Nucleus accumbens (tissue), 56 donors: ENCODE data around the gene GLRX5.

Experiments used
- DNase-seq, 56 donors: peaks; one replicate each; lab custom pipeline; 2025; lab: John Stamatoyannopoulos, UW

GLRX5 gene

DNA sequence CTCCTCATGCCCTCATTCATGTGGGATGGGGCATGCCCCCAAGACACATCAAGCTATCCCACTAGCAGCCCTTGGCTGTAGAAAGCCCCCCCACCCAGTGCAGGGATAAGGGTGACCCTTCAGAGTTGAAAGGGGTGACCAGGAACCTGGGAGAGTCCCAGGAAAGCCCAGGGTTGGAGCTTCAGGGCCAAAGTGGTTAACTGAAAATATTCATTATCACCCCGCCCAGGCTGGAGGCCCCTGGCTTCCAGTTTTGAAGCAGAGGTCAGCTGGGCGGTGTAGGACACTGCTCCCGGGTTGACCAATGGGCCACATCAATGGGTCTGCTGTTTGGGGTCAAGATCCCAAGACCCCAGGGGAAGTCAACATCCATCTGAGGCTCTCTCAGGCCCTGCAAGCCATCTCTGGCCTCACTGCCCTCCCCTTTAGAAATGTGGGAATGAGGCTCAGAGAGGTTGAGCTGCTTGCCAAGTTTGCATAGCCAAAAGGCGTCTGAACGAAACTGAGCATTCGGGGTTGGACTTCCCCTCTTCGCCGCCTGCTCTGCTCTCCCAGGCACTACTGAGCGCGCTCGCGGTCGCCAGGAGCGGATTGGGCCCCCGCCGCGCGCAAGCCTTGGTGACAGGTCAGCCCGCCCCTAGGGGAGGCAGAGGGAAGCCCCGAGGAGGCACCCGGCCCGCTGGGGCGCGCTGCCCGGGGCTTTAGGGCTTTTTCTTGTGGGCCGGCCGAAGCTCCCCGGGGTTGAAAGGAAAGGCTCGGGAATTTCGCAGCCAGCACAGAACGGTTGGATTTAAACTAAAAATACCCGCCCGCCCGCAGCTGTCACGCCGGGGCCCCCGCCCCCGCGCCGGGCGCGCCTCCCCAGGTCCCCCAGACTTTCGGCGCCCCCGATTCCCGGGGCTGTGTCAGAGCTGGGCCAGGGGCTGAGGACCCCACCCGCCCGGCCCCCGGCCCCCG, 19.0 kb upstream of the GLRX5 start:
- DNase-seq: peak in 42 of 56 donors; percentile 28 to 85 (median 56)

DNA sequence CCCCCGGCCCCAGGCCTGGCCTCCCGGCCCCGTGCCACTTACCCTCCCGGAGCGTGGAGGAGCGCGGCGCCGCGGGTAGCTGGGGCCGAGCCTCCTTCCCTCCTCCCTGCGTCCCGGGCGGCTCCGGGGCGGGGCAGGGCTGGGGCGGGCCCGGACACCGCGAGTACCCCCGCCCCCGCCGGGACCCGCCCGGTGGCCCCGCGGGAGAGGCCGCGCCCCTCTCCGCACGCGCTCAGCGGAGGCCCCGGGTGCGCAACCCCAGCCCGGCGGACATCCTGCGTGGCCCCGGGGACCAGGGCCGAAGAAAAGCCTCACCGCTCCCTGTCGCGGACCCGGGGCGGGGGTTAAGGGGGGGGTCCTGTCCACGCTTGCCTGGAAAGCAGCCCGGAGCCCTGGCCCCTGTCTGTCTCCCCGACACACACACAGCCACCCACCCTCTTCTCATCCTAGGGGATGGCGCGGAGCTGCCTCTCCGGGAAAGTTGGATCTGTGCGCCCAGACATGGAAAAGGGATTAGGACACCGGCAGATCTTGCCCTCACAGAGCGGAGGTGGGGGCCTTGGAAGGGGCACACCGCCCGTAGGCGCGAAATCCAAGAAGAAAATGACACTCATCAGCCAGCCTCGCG, 18.2 kb upstream of the GLRX5 start, which contains the start of gene SYNE3:
SYNE3 (minus strand) TSS at position 97 of the 628 bp plus-strand sequence. CDS start 40,829 bp downstream, outside the sequence.
- DNase-seq: peak in 7 of 56 donors; percentile 21 to 77 (median 53)

DNA sequence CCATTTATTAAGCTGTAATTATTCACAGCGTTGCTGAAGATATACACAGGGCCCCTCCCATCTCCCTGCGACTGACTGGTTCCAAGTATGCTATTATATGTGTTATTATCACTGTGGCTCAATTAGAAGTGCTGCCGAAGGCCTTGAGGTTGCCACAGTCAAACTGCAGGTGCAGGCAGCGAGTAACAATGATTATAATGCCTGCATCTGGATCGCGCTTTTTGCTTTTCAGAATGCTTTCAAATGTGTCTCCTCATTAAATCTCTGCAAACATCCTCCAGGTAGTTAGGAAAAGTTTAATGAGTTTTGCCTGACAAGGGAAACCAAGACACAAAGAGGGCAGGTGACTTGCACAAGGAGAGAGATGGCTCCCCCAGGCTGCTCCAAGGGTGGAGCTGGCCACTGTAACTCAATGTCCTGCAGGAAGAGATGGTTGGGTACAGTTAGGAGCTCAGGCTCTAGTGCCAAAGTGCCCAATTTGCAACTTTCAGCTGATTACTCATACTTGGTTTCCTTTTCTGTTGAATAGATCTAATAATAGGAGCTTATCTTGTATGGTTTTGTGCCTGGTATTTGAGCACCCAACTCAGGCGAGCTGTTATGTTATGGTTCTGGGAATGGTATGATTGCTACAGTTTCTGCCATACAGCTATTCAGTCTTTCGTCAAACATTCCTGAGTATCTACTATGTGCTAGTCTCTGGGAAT, 16.7 kb upstream of the GLRX5 start:
- DNase-seq: no peak

DNA sequence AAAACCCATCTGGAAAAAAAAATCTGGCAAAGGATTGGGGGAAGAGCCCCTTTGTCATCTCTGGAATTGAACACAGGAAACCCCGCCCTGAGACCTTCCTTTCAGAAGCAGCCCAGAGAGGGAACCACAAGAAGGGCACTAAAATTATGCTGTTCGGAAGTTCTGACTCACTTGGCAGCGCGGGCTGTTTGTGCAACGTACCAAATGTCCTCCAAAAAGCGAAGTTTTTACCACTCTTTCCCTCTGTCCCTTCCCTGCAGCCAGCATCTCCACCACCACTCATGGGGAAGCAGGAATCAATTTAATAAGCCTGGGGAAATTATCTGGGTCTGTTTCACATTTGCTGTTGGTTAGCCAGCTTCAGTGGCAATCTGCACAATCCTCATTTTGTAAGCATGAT, 15.2 kb upstream of the GLRX5 start:
- peak in 1 of 56 donors; percentile 13 for DNase-seq

DNA sequence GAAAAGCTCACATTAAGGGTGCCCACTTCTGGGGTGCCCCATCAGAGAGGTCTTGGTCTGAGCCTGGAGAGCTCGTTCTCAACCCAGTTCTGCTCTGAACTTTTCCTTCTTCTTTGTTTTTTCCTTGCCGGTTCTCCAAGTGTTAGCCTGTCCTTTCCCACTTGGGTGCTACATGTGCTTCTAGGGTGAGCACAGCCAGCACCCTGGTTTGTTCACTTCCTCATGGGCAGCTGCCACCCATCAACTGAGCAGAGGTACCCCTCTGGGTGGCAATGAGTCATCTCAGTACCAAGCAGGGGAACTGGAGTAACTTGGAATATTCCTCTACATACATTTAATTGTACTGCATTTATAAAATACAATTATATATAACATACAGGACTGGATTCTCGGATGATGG, 14.5 kb upstream of the GLRX5 start:
- DNase-seq: peak in 2 of 56 donors; percentile 13 to 19

DNA sequence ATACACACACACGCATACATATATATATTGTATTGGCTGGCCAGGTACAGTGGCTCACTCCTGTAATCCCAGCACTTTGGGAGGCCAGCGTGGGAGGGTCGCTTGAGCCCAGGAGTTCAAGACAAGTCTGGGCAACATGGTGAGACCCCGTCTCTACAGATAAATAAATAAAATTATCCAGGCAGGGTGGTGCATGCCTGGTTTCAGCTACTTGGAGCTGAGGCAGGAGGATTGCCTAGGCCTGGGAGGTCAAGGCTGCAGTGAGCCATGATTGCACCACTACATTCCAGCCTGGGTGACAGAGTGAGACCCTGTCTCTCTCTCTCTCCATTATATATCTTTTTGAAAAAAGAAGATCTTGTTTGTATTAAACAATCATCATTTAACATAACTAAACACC, 13.8 kb upstream of the GLRX5 start:
- no peak for DNase-seq

DNA sequence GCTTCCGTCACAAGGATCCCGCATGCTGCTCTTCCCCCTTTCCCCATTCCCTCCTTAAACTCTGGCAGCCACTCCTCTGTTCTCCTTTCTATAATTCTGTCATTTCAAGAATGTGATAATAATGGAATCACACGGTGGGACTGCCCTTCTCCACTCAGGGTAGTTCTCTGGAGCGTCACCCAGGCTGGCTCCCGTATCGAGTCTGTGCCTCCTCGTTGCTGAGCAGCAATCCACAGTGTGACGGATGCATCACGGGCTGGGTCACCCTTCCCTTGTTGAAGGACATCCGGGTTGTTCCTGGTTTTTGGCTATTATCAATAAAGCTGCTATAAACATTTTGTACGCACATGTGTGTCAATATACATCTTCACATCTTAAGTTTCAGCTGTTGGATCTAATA, 12.7 kb upstream of the GLRX5 start:
- DNase-seq: no peak

DNA sequence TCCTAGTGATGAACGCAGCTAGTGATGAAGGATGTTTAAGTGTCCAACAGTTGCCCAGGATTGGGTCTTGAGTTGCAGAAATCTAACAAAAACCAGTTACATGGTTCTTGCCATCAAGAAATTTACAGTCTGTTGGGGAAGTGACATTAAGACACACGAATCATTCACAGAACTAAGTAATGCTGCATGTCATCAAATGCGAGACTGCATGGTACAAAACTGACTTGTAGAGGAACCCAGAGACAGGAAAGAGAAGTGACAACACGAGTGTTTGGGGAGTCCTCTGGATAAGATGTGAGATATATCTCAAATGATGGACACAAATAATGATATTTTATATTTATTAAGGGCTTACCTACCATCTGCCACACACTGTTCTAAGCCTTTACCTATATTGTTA, 12.3 kb upstream of the GLRX5 start:
- no peak for DNase-seq

DNA sequence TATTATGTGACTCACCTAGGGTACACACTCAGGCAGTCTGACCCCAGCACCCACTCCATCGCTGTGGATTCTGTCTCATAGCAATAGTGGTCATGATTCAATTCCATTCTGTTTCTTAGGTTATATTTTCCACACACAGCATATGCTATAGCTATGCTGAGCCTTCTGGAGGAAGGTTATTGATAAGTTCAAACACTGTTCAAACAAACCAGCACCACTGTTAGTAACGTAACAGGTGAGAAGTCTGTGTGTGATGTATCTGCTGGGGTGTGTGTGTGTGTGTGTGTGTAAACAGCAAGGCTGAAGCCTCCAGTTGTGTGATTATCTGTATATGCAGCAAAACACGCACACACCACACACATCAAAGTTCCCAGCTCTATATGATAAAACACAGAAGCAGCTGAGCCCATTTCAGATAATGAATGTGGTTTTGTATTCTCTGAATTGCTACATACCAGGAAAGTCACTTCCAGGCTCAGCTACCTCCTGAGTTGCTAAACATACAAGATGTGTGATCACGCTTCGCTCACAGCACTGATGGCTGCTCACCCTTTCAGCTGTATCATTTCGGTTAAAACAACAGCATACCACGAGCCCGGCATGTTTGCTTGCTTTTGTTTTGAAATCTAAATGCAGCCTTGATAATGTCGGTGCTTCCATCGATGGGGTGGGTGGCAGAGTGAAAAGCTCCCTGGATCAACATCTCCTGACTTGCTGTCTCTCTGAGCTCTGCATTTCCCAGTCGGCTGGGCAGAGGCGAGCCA, 11.6 kb upstream of the GLRX5 start:
- DNase-seq: peak in 1 of 56 donors; percentile 12

DNA sequence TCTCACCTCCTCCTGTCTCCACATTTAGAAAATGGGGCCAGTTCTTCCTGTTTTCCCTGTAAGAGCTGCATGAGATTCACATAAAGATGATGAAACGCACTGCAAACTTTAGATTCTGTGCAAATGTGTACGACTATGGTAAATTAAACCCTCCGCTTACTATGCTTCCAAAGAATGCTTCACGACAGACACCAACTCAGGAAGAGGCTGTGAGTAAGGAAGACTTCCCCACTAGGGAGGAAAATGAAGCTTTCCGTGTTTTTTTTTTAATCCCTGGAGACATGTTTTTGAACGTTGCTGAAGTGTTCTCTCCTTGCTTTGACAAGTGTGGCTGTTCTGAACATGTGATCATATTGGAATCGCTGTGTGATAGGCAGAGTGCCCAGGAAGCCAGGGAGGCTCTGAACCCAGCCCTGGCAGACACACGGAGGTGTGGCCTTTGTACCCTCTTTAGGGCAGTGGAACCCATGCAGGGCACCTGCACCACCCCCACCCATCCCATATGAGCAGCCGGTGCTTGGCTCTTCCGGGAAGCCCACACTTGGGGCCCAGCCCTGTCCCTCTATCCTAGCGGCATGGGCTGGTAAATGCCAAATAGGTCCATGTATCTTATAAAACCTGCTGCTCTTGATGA, 10.9 kb upstream of the GLRX5 start:
- DNase-seq: peak in 1 of 56 donors; percentile 27

DNA sequence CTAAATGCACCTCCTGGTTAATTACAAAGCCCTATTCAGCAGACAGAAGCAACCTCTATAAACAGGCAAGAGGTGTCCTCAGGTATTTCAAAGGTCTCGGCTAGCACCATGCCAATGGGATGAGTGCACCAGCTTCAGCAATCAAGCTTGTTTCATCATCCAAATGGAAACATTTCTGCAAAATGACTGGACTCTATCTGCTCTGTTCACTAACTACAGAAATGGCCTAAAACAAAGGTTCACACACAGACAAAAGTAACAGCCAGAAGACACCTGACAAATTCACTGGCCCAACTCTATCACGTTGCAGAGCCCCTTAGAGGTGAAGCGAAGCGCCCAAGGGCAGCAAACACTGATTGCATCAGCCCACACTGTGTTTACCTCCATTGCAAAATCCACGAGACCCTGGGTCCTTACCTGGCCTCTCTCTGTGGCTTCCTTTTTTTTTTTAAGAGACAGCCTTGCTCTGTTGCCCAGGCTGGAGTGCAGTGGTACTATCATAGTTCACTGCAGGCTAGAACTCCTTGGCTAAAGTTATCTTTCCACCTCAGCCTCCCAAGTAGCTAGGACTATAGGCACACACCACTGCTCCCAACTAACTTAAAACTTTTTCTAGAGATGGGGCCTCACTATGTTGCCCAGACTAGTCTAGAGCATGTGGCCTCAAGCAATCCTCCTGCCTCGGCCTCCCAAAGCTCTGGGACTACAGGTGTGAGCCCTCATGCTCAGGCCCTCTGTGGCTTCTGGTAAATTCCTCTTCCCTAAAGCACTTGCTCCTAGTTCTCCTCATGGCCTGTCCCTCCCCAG, 9.9 kb upstream of the GLRX5 start:
- DNase-seq: no peak

DNA sequence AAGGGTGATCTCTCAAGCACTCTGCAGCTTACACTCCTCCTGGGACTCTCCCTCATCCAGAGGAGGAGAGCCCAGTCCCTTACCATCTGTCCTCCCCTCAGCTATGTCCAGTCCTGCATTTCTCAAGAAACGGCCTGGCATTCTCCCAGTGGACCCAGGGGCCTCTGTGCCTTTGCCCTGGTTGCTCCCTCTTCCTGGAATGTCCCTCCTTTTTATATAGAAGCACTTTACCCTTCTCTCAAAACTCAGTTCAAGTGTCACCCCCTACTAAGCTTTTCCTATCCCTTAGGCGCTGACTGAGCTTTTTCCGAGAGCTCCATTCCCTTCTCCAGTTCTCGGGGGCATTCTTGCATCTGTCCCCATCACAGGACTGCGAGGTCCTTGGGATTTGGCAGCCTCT, 8.9 kb upstream of the GLRX5 start:
- no peak for DNase-seq

DNA sequence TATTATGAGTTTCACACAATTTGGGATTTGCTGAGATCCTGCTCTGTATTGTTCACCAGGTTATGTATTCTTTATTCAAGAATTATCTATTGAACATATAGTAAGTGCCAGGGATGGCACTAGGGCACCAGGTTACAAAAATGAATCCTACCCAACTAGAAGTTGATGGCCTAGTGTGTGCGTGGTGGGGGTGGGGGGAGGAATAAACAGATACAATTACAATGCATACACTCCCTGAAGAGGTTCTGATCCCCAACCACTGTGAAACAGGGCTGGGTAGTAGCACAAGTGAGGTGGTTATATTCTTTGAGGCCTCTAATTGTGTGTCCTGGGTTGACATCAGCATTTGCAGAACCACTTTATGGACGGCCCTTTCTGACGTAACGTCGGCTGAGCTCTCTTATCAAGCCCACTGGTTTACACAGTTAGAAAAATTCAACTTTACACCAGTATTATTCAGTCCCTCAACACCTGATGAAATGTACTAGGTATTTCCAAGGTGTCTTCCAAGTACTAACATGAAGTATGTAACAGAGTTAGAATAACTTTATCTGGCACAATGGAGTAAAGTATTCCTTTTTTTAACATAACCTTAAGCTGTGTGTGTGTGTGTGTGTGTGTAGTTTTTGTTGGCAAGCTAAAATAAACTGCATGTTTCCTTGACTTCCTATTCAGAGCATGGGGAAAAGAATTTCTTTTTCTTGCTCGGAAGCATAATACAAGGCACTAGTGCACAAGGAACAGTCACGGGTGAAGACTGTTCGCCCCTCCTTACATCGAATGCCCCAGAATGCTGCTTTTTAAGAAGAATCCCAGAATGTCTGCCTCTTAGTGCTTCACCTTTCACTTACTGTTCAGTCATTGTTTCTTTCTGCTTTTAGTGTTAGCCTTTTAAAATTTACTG, 8.1 kb upstream of the GLRX5 start:
- DNase-seq: no peak

DNA sequence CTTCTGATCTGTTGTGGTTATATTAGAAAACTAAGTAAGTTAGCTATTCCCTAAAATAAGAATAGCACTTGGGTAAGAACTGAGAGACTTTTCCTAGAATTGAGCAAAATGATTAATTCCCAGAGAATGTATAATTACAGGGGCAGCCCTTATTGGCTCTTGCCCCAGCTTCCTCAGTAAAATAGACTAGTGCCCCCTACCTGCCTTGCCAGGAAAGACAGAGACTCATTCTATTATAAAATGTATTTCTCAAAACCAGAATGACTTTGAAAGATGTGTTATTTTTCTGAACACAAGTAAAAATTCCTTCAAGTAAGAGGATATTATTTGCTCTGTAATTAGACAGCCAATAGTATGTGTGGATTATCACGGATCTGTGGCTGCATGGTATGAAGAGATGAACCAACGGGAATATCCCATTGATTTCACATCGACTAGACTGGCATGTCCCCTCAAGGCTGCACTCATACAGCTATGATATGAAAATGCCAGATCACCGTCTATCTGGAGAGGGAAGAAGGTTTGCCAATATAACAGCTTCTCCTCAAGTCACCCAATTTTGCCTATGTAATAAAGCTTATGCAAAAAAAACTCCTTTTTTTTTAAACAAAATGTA, 7.4 kb upstream of the GLRX5 start:
- peak in 16 of 56 donors; percentile 12 to 70 (median 28) for DNase-seq

DNA sequence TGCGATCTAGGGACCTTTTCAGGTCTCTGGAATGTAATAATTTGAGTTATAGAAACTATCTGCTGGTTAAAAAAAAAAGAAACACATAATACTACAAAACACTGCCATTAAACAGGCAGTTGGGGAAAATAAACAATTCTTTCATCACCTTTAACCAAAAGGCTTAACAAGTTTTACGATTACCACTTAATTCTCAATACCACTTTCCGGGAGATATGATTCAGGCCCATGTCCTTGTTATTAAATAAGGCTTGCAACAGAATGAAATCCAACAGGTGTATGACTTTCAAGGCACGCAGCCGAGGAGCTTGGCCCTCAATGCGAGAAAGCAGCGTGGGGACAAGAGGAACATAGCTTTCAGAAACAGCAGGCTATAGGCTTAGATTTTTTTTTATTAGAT, 5.6 kb upstream of the GLRX5 start:
- no peak for DNase-seq

DNA sequence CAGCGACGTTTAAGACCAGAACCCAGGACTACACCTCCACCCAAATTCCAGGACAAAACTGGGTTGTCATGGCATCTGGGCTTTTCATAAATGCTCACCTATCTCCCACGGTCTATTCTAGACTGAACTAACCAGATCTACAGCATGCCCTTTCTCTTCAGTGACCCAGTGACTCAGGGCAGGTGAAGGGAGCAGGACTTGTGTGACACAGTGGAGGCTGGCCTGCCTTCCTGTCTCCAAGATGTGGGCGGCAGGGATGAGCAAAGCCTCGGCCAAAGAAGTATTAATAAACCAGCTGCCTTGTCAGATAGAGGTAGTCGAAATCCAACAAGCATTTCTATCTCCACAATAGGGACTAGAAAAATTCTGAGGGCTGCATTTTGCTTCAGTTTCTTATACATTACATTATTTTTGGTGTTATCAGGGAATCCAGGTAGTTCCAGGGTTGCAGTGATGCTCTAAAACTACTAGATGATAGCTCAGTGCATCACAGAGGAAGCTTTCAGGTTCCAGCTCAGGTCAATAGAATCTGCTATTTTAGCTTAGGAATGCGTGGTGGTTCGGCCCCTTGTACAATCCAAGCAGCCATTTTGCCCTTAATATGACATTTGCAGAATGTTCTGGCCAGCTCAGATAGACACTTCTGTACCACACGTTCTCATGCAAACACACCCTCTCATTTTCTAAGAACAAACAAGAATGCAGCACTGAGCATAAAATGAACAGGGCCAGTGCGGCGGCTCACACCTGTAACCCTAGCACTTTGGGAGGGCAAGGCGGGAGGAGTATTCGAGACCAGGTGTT, 4.2 kb upstream of the GLRX5 start:
- DNase-seq: no peak

DNA sequence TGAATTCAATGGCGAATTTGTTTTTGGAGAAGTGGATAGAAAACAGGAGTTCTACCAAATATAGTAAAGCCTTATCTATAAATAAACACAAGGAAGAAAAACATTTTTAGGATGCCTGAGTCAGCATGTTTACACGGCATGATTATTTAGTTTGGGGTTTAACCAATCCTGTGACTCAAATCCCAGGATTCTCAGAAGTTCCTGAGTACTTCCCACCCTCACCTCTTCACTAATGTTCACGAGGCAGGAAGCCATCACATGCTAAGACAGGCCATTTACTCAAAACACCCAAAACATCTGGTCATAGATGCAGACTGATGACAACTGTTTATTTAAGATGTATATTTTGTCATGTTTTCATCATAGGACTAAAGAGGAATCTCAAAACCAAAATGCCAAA, 3.4 kb upstream of the GLRX5 start:
- no peak for DNase-seq
